ENCODE data around the gene MYH6. TPM values are rescaled to one million over a fixed set of nuclear protein-coding genes. Genes with fewer than 3 reads are reported as not detected.
"Not testable (repeated sequence)": the region's sequence is repeated elsewhere in the genome, so short reads cannot be mapped to it uniquely, and the experiment has no call there.

The MYH6 gene
- total RNA-seq, 1 donor from 2014 or later, result not detected

DNA sequence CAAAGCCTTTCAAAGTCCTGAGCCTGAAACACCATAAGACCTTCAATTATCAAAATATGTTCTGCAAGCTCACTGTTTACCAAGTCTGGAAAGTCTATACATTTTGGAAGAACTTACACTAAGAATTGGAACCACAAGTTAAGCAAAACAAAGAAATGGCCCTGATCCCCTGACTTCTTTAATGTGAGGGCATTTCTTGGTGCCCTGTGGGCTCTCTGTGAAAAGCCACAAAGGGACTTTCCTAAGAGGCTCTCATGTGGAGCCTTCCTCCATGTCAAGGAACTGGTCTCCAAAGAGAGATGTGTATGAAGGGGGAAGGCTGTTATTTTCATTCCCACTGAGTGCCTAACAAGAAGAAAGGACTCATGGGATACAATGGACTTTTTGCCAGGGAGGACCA, 13.5 kb upstream of the MYH6 start:
- TF ChIP-seq, protein P1, sequence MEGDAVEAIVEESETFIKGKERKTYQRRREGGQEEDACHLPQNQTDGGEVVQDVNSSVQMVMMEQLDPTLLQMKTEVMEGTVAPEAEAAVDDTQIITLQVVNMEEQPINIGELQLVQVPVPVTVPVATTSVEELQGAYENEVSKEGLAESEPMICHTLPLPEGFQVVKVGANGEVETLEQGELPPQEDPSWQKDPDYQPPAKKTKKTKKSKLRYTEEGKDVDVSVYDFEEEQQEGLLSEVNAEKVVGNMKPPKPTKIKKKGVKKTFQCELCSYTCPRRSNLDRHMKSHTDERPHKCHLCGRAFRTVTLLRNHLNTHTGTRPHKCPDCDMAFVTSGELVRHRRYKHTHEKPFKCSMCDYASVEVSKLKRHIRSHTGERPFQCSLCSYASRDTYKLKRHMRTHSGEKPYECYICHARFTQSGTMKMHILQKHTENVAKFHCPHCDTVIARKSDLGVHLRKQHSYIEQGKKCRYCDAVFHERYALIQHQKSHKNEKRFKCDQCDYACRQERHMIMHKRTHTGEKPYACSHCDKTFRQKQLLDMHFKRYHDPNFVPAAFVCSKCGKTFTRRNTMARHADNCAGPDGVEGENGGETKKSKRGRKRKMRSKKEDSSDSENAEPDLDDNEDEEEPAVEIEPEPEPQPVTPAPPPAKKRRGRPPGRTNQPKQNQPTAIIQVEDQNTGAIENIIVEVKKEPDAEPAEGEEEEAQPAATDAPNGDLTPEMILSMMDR (IDR thresholded peaks at IDR 0.05; ENCODE audit: insufficient read depth, low read length, poor library complexity, severe bottlenecking), result no peak
- H3K27me3 ChIP-seq (ENCODE audit: control insufficient read depth, insufficient read depth, low read length), result peaks cover 3% of the 10 kb centered on the region
- no peak for DNase-seq (ENCODE audit: low read depth)
- no peaks in the 10 kb centered on the region for H3K36me3 ChIP-seq (ENCODE audit: control insufficient read depth, insufficient read depth, low read length)
- no peak overlapping the region for H3K4me3 ChIP-seq (ENCODE audit: low read depth, low read length)

DNA sequence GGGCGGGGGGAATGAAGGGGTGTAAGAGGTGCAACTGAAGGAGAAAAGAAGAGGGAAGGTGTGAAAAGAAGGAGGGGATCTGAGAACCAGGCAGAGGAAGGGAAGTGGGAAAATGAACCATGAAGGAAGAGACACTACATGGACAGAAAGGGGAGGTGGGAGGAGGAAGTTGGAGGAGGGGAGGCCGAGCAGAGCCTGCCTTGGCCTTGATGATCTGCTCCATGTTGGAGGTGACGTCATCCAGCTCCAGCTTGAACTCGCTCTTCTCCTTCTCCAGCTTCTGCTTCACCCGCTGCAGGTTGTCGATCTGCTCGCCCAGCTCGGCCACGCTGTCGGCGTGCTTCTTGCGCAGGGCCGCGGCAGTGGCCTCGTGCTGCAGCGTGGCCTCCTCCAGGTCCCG, 11.6 kb upstream of the MYH6 start:
- not testable (repeated sequence) for H3K27me3 ChIP-seq (ENCODE audit: control insufficient read depth, insufficient read depth, low read length); H3K4me3 ChIP-seq (ENCODE audit: low read depth, low read length); DNase-seq (ENCODE audit: low read depth); H3K36me3 ChIP-seq (ENCODE audit: control insufficient read depth, insufficient read depth, low read length)

- Histone ChIP-seq H3K27me3 (ENCODE audit: control insufficient read depth, insufficient read depth, low read length) (peaks cover 3% of the 10 kb centered on the region), H3K4me3 (ENCODE audit: low read depth, low read length) (no peak overlapping the region), H3K36me3 (ENCODE audit: control insufficient read depth, insufficient read depth, low read length) (no peaks in the 10 kb centered on the region)
- TF ChIP-seq, protein P1 (IDR thresholded peaks at IDR 0.05; ENCODE audit: insufficient read depth, low read length, poor library complexity, severe bottlenecking), result no peak
- no peak for DNase-seq (ENCODE audit: low read depth)
Observed at GRCh38 chr14:23418021-23418420, 9.9 kb upstream of the MYH6 start.

- not testable (repeated sequence) for DNase-seq (ENCODE audit: low read depth); H3K4me3 ChIP-seq (ENCODE audit: low read depth, low read length); H3K27me3 ChIP-seq (ENCODE audit: control insufficient read depth, insufficient read depth, low read length); H3K36me3 ChIP-seq (ENCODE audit: control insufficient read depth, insufficient read depth, low read length)
Observed at GRCh38 chr14:23417269-23417668, 9.2 kb upstream of the MYH6 start.

GRCh38 chr14:23416801-23417200, 8.7 kb upstream of the MYH6 start:
- Histone ChIP-seq H3K4me3 (ENCODE audit: low read depth, low read length) (no peak overlapping the region), H3K36me3 (ENCODE audit: control insufficient read depth, insufficient read depth, low read length) (no peaks in the 10 kb centered on the region), H3K27me3 (ENCODE audit: control insufficient read depth, insufficient read depth, low read length) (no peaks in the 10 kb centered on the region)
- TF ChIP-seq, protein P1 (IDR thresholded peaks at IDR 0.05; ENCODE audit: insufficient read depth, low read length, poor library complexity, severe bottlenecking), result no peak
- no peak for DNase-seq (ENCODE audit: low read depth)

- no peaks in the 10 kb centered on the region for H3K27me3 ChIP-seq (ENCODE audit: control insufficient read depth, insufficient read depth, low read length)
Observed at GRCh38 chr14:23415821-23416778, 8.0 kb upstream of the MYH6 start.

More at GRCh38 chr14:23415821-23416778, 8.0 kb upstream of the MYH6 start:
- DNase-seq (ENCODE audit: low read depth), result no peak
- Histone ChIP-seq H3K36me3 (ENCODE audit: control insufficient read depth, insufficient read depth, low read length) (no peaks in the 10 kb centered on the region), H3K4me3 (ENCODE audit: low read depth, low read length) (no peak overlapping the region)
- TF ChIP-seq, protein P1 (IDR thresholded peaks at IDR 0.05; ENCODE audit: insufficient read depth, low read length, poor library complexity, severe bottlenecking), result no peak
